ENCODE measurements around the gene KRTAP5-4. TPM values are rescaled to one million over a fixed set of nuclear protein-coding genes. Genes with fewer than 3 reads are reported as not detected.
"Not testable (repeated sequence)": the region's sequence is repeated elsewhere in the genome, so short reads cannot be mapped to it uniquely, and the experiment has no call there.

Gene KRTAP5-4
- total RNA-seq, 2 experiments from 2014 or later: not detected

DNA sequence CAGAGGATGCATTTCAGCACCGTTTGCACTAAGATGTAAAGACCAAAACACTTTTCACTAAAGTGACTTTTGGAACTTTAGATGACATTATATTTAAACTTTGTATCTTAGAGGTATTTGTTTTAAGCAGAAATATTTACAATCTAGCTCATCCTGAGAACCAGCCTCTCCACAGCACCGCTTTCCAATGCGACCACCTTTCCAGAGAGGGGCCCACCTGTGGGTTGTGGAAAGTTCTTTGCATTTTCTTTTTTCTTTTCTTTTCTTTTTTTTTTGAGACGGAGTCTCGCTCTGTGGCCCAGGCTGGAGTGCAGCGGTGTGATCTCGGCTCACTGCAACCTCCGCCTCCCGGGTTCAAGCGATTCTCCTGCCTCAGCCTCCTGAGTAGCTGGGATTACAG is 24.6 kb upstream of the KRTAP5-4 start:
- H3K27ac Mint-ChIP-seq, H3K36me3 Mint-ChIP-seq, H3K4me3 Mint-ChIP-seq, DNase-seq, H3K4me1 Mint-ChIP-seq, H3K9me3 Mint-ChIP-seq: not testable (repeated sequence)
- H3K27me3 Mint-ChIP-seq: peaks cover 11% of the 10 kb centered on the region

DNA sequence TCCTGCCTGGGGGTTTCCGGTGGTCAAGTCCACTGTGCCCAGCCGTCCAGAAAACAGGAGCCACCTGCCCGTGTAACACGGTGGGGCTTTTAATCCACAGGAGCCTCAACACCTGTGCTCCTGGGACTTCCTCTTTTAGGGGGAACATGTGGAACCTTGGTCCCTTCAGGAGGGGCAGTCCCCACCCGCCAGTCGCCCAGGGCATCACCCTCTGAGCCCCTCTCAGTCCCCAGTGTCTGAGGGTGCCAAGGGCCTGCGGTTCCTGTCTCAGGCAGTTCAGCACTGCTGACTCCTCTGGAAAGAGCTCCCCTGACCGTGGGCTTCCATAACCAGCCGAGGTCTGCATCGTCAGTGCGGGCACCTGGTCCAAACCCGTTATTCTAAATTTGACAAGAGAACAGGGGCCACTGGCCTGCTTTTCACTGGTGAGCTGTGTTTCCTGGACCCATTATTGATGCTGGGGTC is 23.5 kb upstream of the KRTAP5-4 start:
- Mint-ChIP-seq H3K27me3 (peaks cover 19% of the 10 kb centered on the region), H3K27ac (no peak overlapping the region), H3K4me3 (no peak overlapping the region), H3K36me3 (no peaks in the 10 kb centered on the region), H3K4me1 (no peaks in the 10 kb centered on the region), H3K9me3 (no peaks in the 10 kb centered on the region)
- DNase-seq: no peak

DNA sequence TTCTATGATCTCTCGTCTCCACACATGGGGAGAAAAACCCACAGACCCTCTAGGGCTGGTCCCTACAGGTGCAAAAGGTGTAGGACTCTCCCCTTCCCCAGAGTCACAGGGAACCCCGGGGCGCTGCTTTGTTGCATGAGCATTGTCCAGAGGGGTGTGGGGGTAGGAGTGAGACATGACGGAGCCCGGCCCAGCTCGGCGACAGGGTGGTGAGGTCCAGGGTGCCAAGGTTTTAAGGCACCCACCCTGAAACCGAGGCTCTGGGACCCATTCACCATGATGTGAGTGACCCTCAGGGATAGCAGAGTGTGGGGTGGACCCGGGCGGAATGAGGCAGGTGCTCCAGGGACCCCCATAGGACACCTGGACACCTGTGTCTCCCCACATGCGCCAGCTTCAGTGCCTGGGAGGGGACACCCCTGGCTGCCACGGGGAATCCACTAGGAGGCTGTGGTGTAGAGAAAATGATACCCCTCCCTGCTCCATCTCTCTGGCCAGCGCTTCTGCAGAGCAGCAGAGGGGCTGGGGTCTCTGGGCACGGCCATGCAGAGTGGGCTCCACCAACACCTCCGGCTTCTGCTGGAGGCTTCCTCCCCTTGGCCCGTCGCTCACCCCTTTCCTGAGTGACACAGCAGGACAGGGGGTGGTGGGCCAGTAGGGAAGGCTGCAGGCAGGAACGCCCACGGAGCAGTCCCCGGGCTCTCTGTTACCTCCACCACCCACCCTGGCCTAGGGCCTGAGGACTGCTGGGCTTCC is 22.8 kb upstream of the KRTAP5-4 start:
- Mint-ChIP-seq H3K27me3 (peaks cover 24% of the 10 kb centered on the region), H3K27ac (no peak overlapping the region)

DNA sequence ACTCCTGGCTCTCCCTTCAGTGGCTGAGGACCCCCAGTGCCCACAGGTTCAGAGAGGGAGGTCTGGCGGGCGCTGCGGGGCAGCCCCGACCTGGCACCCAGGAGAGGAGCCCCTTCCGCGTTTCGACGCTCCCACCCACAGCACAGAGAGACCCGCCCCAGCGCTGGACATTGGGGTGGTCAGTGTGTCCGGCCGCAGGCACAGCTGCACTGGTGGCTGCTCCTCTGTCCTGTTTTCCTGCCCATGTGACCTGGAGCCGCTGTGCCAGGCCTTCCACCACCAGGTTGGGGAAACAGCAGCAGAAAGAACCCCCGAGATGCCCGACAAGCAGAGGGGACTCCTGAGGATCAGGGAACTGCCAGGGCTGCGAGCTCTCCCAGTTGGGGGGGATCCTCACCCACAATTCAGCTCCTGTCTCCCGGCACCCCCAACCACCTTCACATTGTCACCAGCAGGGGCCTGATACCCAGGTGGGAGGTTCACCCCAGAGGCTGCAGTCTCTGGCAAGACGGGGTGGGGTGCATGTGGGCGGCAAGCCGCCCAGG is 21.3 kb upstream of the KRTAP5-4 start:
- H3K4me3 Mint-ChIP-seq: no peak overlapping the region
- H3K27ac Mint-ChIP-seq: no peak overlapping the region
- DNase-seq: no peak
- no peaks in the 10 kb centered on the region for H3K4me1 Mint-ChIP-seq
- peaks cover 29% of the 10 kb centered on the region for H3K27me3 Mint-ChIP-seq
- H3K9me3 Mint-ChIP-seq: no peaks in the 10 kb centered on the region
- H3K36me3 Mint-ChIP-seq: no peaks in the 10 kb centered on the region

More for the DNA sequence above, 22.8 kb upstream of the KRTAP5-4 start:
- no peaks in the 10 kb centered on the region for H3K4me1 Mint-ChIP-seq
- DNase-seq: no peak
- H3K4me3 Mint-ChIP-seq: no peak overlapping the region
- H3K36me3 Mint-ChIP-seq: no peaks in the 10 kb centered on the region
- H3K9me3 Mint-ChIP-seq: no peaks in the 10 kb centered on the region

DNA sequence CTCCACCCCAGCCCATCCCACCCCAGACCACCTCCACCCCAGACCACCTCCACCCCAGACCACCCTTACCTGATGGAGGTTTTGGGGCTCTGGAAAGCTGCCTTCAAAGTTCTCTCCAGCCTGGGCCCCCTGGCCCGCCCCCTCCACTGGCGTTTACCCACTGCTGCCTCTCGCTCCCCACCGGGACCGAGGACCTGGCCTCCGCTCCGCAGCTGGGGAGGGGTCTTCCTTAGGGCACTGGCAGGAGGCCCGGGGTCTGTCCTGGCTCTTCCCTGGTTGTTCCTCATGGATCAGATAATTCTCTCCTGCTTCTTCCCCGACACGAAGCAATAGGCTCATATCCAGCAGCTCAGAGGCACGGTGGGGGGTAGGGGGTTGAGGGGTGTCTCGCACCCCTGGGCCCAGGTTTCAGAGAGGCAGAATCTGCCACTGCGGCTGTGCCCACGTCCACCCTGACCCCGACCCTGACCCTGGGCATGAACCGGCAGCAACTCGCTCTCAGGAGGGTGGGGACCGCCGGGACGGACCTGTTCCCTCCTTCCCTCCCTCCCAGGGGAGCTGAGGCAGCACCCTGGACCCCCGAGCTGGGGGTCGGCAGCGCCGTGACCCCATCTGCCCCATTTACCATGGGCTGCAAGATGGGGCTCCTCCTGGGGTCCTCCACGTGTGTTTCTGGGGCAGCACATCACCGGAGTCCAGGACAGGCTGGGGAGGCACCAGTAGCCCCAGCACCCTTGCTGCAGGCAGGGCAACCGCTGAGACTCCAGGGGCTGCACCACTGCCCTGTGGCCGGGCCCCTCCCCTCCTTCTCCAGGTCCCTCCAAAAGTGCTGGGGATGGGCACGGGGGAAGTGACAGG is 20.6 kb upstream of the KRTAP5-4 start:
- no peak overlapping the region for H3K4me3 Mint-ChIP-seq
- H3K27ac Mint-ChIP-seq: no peak overlapping the region
- H3K36me3 Mint-ChIP-seq: no peaks in the 10 kb centered on the region
- no peaks in the 10 kb centered on the region for H3K9me3 Mint-ChIP-seq
- peaks cover 29% of the 10 kb centered on the region for H3K27me3 Mint-ChIP-seq
- no peak for DNase-seq
- H3K4me1 Mint-ChIP-seq: no peaks in the 10 kb centered on the region

DNA sequence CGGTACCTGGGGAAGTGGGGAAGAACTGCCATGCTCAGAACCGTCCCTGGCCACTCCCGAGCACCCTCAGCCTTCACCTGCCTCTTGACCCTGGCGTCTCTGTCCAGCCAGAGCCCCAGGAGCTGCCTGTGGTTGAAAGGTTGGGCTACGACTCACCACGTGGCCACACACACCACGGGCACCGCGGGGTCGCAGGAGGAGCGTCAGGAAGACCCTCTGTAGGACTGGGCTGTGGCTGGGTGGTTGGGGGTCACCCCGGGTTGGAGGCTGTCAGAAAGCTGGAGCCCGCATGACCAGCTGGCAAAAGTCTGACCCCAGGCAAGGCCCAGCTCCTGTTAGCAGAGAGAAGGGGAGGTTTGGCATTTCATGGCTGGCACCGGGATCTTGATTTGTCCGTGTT is 19.2 kb upstream of the KRTAP5-4 start:
- DNase-seq: no peak
- Mint-ChIP-seq H3K27ac (no peak overlapping the region), H3K4me1 (no peaks in the 10 kb centered on the region), H3K9me3 (no peaks in the 10 kb centered on the region), H3K4me3 (no peak overlapping the region), H3K36me3 (no peaks in the 10 kb centered on the region), H3K27me3 (peaks cover 27% of the 10 kb centered on the region)

DNA sequence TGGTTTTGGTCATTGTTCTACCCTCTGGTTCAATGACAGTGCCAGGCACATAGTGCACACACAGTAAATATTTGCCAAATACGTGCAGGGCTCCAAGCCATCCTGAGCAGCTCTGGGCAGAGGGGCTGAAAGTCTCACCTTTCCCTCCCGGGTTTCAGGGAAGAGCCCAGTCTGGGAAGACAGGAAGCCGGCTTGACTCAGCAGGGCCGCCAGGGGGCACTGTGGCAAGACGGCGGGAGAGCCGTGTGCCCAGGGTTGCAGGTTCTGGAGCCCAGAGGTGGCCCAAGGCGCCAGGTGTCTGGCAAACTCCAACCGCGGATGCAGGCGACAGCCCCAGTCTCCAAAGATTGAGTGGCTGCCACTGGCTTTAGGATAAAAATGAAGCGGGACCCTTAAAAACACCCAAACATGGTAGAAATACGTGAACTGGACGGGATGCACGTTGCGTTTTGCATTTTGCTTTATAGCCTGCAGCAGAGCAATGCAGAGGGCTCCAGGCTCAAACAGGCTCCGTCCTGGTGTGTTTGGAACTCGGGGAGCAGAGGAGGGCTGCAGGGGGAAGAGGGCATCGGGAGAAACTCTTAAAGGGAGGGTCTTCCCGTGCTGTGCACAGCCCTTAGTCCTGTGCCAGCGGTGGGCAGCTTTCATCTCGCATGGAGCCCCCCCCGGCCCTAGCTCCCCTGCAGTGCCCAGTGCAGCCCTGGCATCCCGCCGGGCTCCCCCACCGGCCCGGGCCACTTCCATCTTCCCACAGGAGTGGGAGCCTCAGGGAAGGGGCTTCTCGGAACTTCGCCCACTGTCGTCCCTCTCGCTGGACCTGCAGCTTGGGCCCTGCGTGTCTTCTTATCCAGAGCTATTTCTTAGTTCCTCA is 18.4 kb upstream of the KRTAP5-4 start:
- no peak for DNase-seq
- H3K9me3 Mint-ChIP-seq: no peaks in the 10 kb centered on the region
- H3K27ac Mint-ChIP-seq: no peak overlapping the region
- H3K36me3 Mint-ChIP-seq: no peaks in the 10 kb centered on the region
- H3K27me3 Mint-ChIP-seq: peaks cover 27% of the 10 kb centered on the region
- no peaks in the 10 kb centered on the region for H3K4me1 Mint-ChIP-seq
- no peak overlapping the region for H3K4me3 Mint-ChIP-seq

DNA sequence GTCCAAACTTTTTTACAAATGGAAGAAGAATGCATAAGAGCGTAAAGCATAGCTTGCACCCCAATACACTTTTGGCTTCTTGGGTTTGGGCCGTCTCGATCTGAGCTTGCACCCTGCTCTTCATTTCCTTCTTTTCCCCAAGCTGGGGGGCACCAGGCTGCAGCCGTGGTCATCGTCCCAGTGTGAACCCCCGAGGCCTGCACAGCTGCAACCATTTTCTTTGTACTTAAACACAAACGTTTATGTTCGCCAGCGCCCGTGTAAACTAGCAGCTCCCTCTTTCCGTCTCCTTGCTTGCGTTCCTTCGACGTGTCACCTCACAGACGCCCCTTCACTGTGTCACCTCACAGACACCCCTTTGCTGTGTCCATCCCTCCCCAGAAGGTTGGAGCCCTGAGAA is 17.7 kb upstream of the KRTAP5-4 start:
- no peaks in the 10 kb centered on the region for H3K9me3 Mint-ChIP-seq
- no peaks in the 10 kb centered on the region for H3K36me3 Mint-ChIP-seq
- H3K4me3 Mint-ChIP-seq: no peak overlapping the region
- H3K27ac Mint-ChIP-seq: no peak overlapping the region
- H3K27me3 Mint-ChIP-seq: peaks cover 28% of the 10 kb centered on the region
- no peak for DNase-seq
- no peaks in the 10 kb centered on the region for H3K4me1 Mint-ChIP-seq

DNA sequence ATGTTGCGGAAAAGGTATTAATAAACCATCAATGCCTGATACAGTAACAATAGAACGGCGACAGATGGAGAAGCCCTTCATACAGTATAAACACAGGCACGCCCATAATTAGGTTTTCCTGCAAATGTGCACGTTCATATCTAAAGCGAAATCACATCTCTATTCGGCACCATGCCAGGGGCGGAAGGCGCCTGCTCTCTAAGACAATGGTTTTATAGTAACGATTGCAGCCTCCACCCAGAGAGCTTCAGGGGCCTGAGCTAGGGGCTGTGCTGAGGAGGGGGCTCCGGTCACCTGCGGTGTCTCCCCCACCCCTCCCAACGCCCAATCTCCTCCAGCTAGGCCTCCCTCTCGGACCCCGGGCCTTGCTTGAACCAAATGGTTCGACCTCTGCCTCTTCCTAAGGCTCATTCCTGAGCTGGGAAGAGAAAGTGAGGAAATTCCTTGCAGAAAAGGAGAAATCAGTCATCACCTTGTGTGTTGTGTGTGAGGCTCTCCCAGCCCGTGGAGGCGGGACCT is 17.2 kb upstream of the KRTAP5-4 start:
- Mint-ChIP-seq H3K9me3 (no peaks in the 10 kb centered on the region), H3K4me1 (no peaks in the 10 kb centered on the region), H3K36me3 (no peaks in the 10 kb centered on the region)

DNA sequence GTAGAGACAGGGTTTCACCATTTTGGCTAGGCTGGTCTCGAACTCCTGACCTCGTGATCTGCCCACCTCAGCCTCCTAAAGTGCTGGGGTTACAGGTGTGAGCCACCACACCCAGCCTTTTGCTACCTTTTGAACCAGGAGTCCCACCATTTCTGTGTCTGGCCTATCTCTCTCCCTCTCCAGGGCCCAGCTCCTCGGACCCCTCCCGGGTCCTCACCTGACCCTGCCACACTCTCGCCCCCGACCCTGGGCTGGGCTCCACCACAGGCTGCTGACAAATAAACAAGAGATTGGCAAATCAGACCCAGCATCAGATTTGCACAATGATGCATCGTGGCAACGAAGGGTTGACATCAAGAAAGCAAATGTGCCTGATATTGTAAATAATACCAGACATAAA is 16.4 kb upstream of the KRTAP5-4 start:
- Mint-ChIP-seq H3K4me3 (no peak overlapping the region), H3K27me3 (peaks cover 24% of the 10 kb centered on the region), H3K36me3 (no peaks in the 10 kb centered on the region), H3K9me3 (no peaks in the 10 kb centered on the region), H3K4me1 (no peaks in the 10 kb centered on the region), H3K27ac (no peak overlapping the region)
- no peak for DNase-seq

More for the DNA sequence above, 17.2 kb upstream of the KRTAP5-4 start:
- Mint-ChIP-seq H3K27ac (no peak overlapping the region), H3K27me3 (peaks cover 26% of the 10 kb centered on the region), H3K4me3 (no peak overlapping the region)
- DNase-seq: no peak

DNA sequence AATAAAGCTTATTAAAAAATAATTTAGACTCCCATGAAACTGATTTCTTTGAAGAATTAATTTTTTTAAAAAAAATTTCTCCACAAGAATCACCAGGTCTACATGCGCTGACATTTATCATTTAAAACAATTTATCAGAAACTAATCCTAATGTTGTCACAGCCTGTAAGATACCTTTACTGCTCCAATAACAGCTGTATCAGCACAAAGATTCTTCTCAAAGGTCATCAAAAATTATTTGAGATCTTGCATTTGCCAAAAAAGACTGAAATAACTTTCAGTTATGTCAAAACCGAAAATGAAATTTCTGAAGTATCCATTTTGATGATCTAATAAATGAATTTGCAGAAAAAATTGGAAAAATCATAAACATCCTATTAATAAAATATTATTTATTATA is 15.7 kb upstream of the KRTAP5-4 start:
- Mint-ChIP-seq H3K36me3 (no peaks in the 10 kb centered on the region), H3K4me3 (no peak overlapping the region), H3K27ac (no peak overlapping the region), H3K4me1 (peaks cover 2% of the 10 kb centered on the region), H3K27me3 (peaks cover 24% of the 10 kb centered on the region), H3K9me3 (no peaks in the 10 kb centered on the region)
- DNase-seq: no peak

DNA sequence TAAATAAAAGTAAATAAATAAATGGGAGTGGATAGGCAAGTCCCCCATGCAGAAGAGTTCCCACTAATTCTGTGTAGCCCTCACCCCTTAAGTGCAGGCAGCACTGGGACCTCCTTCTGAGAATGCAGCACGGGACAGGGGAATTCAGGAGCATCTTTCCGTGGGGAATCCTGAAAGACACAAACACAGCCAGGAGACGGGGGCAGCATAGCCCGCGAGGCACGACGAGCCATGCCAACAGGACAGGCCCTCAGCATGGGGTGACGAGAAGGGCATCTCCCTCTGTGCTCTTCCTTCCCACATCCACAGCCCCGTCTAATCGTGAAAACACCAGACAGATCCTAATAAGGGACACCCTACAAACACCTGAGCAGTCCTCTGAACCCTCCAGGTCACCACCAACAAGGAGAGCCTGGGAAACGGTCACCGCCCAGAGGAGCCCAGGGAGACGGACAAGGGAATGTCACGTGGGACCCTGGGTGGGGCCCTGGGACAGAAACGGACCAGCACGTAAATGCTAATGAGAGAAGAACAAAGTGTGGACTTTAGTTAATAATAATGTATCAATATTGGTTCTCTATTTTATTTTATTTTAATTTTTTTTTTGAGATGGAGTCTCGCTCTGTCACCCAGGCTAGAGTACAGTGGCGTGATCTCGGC is 14.5 kb upstream of the KRTAP5-4 start:
- Mint-ChIP-seq H3K27ac (no peak overlapping the region), H3K27me3 (peaks cover 27% of the 10 kb centered on the region), H3K4me3 (no peak overlapping the region), H3K36me3 (no peaks in the 10 kb centered on the region), H3K9me3 (no peaks in the 10 kb centered on the region), H3K4me1 (peaks cover 6% of the 10 kb centered on the region)
- no peak for DNase-seq

DNA sequence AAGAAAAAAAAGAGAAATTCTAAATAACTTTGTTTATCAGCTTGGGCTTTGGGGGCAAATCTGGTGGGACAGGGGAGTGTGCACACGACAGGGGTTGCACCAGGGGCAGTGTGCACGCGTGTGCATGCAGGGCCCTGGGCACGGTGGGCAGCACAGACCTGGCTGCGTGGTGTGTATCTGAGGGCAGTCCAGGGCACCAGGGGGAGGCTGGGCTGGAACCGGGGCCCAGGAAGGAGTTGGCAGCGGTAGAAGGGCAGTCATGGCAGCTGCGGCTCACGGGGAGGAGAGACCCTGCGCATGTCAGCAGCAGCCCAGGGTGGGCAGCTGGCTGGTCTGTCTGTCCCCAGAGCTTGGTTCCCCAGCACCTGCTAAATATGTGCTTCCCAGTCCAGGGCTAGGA is 11.9 kb upstream of the KRTAP5-4 start:
- H3K4me1 Mint-ChIP-seq: peaks cover 9% of the 10 kb centered on the region
- H3K4me3 Mint-ChIP-seq: no peak overlapping the region
- H3K27me3 Mint-ChIP-seq: peaks cover 24% of the 10 kb centered on the region
- H3K9me3 Mint-ChIP-seq: no peaks in the 10 kb centered on the region
- H3K27ac Mint-ChIP-seq: no peak overlapping the region
- H3K36me3 Mint-ChIP-seq: no peaks in the 10 kb centered on the region
- no peak for DNase-seq

DNA sequence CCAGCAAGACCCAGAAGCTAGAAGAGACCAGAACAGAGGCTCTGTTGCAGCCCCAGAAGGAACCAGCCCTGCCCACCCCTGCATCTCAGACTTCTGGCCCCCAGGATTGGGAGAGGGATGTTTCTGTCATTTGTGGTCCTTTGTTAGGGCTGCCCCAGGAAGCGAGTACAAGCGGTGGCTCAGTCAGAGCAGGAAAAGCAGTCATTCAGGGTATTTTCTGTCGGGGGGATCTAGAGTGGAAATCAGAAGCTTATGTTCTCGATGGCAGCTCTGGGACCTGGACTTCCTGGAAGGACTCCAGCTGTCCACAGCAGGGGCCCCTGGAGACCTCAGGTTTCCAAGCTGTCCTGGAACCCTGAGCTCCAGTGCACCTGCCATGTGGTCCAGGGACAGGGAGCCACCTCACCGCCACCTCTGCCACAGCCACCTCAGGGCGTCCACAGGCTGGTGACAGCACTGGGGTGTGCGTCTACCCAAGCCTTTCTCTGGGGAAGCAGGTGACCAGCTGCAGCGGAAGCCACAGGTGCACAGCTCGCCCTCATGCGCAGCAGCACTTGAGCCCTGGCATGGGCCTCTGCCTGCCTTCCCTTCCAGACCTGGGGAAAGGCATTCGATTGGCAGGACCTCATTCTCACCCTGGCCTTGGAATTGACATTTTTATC is 10.2 kb upstream of the KRTAP5-4 start:
- no peak overlapping the region for H3K4me3 Mint-ChIP-seq
- no peaks in the 10 kb centered on the region for H3K36me3 Mint-ChIP-seq
- DNase-seq: no peak
- H3K4me1 Mint-ChIP-seq: peaks cover 9% of the 10 kb centered on the region
- no peaks in the 10 kb centered on the region for H3K9me3 Mint-ChIP-seq
- peaks cover 26% of the 10 kb centered on the region for H3K27me3 Mint-ChIP-seq
- H3K27ac Mint-ChIP-seq: no peak overlapping the region
